ENCODE measurements around the gene KAT7.

KAT7 gene

DNA sequence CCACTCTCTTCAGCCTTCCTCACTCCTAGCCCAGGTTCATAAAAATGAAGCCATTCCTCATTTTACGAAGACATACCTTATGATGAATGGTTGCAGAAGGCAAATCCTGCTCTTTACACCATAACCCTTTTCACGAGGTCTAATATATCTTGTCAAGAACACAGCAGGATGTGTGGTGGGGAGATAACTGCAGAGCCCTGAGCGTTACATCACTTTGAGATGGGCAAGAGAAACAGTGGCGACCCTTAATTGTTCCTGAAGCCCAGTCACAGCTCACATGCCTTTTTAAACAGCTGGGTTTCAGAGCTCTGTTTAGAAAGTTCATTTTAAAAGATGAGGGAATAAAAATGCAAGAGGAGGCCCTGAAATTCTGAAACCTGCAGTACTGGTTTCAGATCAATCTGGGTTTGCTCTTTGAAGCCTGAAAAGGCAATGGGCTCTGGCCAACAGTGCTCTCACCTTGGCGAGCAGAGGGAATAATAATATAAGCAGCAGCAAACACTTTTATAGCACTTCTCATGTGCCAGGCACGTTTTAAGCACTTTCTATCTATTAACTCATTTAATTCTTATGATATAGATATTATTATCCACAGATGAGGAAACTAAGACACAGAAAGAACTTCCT lies 27.4 kb upstream of the KAT7 start:
- DNase-seq (ENCODE audit: low read depth), result no peak

DNA sequence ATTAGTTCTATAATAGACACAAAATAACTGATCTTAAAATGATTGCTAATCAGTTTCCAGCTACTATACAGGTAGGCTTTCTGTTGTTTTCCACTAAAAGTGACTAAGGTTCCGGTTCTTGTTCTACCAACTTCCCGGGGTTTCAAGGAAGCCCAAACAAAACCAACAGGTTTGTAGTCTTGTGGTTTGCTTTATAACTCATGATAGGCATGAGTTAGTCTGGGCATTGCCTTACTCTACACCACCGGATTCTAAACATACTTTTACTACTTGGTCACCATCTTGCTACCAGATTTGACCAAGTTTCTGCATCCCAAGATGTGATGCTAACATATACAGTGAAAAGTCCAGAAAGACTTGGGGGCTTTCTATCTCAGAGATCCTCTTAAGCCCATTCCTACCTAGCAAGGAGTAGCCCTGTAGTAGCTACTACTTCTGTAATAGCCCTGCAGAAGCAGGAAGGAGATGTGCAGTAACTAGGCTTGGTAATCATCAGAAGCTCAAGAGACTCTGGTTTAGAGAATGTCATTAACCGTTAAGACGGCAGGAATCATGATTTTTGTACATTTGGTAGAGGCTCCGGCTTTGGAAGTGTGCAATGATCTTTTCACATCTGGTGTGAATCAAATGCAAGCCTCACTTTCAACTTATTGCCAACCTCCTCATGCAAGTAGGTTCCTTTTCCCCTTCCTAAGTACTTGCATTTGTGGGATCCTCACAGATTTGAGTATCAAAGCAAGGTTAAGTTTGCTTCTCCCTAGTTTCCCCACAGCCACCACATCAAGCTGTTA lies 26.1 kb upstream of the KAT7 start:
- DNase-seq (ENCODE audit: low read depth), result no peak

DNA sequence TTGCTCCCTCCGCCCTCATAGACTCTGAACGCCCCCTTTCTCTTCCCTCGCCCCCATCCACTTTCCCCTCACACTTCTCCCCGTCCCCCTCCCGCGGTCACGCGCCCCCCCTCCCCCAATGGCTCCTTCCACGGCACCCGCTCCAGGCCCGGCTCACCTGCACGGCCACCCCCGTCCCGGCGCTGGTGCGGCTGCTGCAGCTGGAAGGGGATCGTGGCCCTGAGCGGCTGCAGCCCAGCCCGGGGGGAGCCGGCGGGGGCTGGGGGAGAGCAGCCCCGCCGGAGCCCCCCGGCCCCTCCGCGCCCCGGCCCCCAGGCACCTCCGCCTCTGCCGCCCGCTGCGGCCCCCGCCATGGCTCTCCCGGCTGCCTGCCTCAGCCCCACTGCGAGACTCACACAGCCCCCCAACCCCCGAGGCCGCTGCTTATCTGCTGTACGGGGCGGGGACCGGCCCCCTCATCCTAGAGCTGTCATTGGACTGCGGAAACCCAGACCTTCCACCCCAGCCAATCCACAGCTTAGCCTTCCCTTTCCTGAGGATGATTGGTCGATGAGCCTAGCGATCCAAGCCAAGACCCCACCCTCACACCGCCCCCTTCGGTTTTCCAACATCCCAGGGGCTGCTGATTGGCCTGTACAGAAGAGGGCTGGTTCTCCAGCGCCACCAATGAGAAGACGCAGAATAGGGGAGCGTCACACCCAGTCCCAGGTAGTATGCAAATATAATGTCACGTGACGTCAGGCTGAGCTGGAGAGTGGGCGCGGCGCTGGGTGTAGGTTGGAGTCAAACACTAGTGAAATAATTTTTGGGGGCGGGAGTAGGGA lies 24.5 kb upstream of the KAT7 start, which contains the start of gene FAM117A:
Gene FAM117A, minus strand, starts transcription at position 397 of the 824 bp plus-strand sequence. Its CDS starts 44 bp downstream, at position 353.
- DNase-seq (ENCODE audit: low read depth), result peak; percentile 95

DNA sequence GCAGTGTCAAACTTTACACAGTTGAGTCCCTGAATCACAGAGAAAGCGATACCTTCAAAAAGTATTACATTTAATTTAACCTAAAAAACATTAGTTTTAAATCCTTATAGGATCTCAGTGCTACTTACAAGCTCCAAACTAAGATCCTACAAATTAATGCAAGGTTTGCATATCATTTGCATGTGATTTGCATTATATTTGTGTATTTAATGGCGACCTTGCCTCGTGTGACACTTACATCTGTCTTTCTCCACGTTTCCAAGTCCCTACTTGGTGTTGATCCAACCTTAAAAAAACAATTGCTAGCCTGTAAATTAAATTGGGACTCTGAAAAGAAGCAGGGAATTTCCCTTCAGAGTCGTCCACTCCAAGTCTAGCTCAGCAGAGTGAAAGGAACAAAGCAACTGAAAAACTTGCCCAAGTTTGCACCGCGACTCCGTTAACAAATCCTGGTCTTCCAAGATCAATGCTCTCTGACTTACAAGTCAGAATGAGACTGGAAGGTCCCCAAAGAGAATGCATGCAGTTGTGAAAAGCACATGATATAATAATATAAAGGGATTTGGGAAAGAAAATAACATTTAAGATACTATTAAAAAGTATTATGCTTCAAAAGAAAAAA lies 23.8 kb upstream of the KAT7 start:
- no peak for DNase-seq (ENCODE audit: low read depth)

DNA sequence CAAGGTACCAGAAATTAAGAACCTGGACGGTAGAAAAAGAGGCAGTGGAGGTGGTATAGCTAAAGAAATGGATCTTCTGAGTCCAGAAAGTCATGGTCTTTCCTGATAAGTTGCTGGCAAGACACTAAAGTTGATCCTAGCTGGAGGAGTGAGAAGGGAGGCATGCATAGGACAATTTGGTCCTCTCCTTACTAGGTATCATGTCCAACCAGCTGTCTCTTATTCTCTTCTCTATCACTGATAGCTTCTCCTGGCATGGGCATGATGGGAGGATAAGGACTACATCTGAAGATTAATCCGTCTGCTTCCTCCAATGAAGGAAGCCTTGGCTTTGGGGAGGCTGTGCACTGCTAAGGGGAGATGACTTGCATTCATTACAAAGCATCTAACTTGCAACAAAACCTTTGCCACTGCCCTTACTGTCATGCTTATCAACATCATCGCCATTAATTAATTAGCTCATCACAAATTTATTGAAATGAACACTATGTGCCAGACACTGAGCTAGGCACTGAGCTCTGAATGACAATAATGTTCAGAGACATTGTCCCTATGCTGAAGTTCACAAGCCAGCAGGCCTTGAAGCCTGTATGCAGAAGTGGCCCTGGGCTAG lies 21.5 kb upstream of the KAT7 start:
- no peak for DNase-seq (ENCODE audit: low read depth)

DNA sequence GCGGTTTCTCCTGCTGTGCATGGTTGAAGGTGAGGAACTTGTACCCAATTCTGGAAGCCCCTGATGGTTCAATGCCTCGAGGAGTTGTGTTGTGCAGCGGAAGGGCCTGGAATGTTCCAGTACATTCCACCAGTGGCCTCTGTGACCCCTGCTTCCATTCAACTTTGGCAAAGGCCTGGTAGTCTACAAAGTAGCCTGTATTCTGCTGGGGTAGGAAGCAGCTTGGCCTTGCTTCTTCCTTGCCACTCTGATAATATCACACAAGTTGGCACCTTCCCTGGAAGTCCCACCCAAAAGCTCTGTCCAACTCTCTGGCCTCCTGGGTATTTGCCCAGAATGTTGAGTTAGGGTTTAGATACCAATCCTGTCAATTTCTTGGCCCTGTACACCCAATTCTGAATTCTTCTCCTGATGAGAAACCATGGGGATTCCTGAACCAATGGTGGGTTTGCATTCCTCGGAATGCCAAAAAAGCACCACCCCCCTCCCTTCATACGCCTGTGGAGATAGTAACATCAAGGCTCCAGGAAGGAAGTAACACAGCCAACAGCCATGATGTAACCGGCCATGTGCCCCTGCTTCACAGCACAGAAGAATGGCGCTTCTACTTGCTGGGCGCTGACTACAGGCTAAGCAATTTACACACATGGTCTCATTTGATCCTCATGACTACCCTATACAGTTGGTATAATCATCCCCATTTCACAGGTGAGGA lies 12.8 kb upstream of the KAT7 start:
- no peak for DNase-seq (ENCODE audit: low read depth)

DNA sequence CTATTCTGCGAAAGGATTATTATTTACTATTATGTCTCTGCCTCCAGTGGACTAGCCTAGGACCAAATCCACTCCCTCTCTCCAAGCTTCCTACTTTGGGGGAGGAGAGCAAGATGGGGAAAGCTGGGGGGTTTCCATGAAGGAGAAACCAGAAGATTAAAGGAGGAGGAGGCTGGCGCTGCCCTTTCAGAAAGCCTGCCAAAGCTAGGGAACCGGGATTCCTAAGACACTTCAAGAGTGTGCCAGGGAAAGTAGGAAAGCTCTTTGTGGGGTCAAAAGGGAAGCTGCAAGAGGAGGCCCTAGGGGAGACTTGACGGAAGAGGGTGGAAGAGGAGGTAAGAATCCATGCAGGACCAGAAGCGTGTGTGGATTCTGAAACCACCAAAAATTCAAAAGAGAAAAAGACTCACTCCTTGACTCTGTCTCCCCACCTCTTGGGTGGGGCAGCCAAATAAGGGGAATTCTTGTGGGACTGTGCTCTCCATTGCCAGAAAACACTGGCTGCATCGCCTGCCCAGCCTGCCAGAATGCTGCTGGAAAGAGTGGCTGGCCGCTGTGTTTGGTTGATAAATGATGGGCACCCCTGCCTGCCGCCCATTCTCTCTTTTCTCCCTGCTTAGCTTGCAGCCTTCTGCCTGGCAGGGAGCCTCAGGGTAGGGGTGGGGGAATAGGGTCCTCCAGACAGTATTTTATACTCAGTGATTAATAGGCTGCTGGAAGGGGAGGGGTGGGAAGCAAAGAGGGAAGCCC lies 11.8 kb upstream of the KAT7 start:
- no peak for DNase-seq (ENCODE audit: low read depth)

DNA sequence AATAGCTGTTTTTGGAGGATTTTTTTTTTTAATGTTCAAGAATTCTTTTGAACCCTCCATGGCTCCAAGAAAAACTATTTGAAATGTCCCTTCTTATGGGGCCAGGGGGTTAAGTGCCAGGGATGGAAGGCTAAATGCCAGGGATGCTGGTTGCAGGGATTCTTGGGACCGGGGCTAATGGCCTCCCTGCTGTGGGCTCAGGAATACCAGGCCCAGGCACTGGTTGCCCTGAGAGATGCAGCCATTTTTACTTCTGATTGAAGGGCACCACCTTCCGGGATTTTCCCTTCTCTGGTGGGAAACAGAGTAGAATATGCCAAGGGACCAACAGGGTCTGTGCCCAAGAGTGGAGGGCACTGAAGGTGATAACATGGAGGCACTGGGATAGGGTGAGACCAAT lies 10.9 kb upstream of the KAT7 start:
- DNase-seq (ENCODE audit: low read depth), result no peak

DNA sequence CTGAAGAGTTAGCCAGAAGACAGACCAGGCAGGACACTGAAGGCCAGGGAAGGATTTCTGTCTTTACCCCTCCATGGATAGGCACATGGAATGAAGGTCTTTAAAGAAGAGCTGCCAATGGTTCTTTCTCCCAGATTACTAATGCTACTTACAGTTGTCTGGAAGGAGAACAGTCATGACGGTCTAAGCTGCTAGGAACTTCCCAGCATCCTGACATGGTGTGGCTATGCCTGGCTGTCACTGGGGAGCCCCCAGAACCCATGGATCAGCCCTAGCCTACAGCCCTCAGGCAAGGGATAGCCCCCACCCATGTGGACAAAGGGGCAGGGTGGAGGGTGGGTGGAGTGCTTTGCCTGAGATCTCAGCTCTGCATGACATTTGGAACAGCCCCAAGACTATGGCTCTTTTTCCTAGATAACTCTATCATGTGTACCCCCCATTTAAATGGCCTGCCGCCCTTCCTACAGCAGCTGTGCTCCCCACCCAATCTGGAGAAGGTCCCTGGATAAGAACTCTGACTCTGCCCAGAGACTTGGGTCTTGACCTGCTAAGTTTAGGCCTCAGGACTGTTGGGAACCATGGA lies 9.2 kb upstream of the KAT7 start:
- no peak for DNase-seq (ENCODE audit: low read depth)

DNA sequence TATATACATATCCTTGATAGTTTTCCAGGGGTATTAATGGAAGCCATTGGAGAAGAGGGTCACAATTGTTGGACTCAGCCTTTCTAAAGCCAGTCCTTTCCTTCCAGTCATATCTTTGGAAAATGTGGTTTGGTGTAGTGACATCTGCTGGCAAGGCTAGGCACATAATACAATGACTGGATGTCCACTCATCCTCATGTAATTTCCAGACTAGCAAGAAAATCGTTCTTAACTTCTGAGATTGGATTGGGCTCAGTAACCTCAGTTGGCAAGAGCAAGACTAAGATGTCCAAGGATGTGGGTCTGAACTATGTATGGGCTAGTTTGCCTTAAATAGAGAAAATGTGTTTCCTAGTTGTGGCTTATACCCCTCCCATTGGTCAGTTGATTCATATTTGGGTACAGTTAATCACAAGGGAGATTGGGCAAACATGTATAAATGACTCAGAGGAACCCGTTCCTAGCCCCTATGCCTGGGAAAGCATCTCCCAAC lies 8.7 kb upstream of the KAT7 start:
- no peak for DNase-seq (ENCODE audit: low read depth)

DNA sequence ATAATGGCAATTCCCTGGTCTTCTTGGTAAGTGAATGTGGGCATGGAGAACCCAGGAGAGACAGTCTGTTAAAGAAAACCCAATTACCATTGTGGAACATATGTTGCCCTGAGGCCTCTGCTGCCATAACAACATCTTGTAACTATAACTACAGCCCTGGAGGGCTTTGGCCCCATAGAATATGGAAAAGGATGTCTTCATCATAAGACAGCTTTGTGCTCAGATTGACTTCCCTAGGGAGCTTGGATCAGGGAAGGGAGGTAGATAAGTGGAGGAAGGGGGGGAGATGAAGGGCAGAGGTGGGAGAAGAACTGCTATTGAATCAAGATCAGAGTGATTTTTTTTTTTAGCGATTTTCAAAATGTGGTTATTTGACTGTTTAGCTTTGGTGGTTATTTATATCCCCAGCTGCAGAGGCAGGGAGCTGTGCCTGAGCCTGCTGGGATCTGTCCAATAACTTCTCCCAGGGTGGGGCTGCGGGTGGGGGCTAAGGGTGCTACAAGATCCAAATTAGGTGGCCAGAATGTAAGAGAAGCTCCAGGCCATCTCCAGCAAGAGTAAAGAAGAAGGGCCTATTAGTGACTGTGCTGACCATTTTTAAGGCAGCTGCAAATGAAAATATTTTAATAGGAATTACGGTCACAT lies 5.3 kb upstream of the KAT7 start:
- no peak for DNase-seq (ENCODE audit: low read depth)

DNA sequence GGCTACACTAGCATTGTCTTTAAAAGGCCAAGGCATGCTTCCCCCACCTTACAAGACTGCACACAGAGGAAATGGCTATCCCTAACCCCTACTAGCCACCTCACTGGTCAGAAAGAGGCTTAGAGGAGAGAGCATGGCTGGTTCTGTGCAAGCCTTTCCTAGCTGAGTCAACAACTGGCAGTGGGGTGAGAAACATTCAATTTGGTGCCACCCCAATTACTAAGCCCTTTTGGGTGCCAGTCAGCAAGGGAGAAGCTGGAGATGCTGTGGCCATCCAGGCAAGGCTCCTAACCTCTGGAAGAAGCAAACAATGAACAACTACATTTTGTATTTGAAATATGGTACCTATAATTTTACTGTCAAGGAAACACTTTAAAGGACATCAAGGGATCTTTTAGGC lies 4.7 kb upstream of the KAT7 start:
- no peak for DNase-seq (ENCODE audit: low read depth)

DNA sequence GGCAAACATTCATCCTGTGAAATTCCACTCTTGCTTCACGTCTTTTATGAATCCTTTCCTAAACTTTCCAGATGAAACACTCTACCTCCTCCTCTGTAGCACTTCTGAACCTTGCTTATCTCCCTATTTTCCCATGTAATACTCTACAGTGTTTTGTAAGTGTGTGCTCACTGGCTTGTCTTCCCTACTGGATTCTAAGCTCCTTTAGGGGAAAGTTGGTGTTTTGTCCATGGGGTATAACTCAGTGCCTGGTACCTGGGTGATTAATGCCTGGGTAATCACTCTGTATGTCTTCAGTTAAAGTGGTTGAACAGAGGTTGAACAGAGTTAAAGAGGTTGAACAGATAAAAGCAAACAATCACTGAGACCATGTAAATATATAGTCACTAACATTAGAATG lies 3.8 kb upstream of the KAT7 start:
- DNase-seq (ENCODE audit: low read depth), result no peak

DNA sequence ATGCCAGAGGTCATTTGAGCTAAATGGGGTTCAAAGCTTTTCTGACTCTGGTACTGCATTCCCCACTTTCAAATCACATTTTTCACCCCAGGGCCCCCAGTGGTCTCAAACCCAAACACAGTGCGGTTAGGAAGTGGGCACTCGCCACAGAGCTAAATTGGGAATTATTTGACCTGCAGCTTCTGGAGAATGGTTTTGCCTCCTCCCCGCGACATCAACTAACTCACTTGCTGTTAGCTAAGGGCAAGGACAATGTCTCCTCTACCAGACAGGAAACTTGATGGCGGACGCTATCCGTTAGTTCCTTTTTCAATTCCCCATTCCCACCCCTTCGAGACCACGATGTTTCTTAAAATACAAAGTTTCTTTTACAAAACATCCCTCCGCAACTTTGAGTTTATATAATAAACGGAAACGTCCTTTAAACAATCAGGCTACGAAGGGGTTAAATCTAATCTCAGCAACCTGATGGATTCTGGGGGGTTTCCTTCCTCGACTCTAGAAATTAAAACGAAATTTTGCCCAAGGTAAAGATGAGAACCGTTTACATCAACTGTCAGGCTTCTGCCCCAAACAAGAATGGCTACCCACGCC lies 500 bp upstream of the KAT7 start:
- no peak for DNase-seq (ENCODE audit: low read depth)

DNA sequence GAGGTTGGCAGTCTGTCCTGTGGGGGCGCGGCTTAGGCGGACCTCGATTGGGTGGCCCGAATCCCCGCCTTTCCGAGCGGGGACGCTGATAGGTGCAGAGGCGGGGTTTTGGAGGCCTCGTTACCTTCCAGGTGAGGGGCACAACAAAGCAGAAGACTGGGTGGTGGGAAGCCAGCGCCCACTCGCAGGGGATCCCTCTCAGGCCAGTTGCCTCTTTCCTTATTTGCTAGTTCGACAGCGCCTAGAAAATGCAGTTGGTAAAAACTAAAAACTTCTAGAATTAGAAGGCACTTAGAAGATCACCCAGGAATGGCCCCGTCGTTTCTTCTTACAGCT lies 730 bp downstream of the KAT7 start:
- DNase-seq (ENCODE audit: low read depth), result no peak

DNA sequence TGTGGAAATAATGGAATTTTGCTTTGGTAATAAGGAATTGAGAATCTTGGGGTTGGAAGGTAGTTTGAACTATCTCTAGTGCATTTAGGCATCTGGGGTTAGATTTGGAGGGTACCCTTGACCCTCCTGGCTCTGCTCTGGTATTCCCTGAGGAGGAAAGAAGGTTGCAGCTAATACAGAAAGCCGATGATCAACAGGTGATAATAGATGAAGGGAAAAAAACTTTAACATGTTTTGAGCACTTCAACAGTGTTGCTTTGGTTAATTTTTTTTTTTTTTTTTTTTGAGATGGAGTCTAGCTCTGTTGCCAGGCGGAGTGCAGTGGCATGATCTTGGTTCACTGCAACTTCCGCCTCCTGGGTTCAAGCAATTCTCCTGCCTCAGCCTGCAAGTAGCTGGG lies 4.8 kb downstream of the KAT7 start:
- DNase-seq (ENCODE audit: low read depth), result no peak

DNA sequence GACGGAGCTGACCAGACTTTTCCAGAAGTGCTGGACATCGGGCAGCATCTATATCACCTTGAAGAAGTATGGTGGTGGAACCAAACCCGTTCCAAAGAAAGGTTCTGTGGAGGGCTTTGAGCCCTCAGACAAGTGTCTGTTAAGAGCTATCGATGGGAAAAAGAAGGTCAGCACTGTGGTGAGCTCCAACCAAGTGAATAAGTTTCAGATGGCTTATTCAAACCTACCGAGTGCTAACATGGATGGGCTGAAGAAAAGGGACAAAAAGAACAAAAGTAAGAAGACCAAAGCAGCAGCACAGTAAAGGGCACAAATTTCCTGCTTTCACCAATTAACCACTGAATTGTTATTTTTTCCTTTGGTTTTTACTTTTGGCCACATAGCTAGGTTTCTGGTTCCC lies 6.9 kb downstream of the KAT7 start:
- DNase-seq (ENCODE audit: low read depth), result no peak

DNA sequence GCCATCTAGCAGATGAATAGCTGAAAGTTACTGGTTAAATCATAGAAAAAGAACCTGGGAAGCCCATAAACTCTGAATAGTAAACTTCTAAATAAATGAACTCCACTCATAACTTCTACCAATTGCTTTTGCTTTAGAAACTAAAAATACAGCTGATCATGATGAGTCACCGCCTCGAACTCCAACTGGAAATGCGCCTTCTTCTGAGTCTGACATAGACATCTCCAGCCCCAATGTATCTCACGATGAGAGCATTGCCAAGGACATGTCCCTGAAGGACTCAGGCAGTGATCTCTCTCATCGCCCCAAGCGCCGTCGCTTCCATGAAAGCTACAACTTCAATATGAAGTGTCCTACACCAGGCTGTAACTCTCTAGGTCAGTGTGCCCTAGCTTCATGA lies 9.7 kb downstream of the KAT7 start:
- DNase-seq (ENCODE audit: low read depth), result no peak

DNA sequence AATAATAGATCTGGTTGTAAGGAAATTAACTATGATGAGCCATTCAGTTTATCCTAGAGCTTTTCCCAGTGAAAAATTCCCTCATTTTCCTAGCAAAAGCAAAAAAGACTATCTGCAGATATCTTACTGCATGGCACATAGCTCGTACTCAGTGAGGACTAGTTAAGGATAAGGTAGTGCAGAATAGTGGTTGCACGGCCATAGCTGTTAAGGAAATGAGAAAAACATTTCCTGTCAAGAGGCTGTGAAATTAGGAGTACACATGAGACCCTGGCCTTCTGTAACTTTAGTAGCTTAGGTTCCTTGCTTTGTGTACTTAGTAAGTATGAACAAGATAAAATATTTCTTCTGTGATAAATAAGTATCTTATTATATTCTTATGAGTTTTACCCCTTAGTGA lies 10.3 kb downstream of the KAT7 start:
- no peak for DNase-seq (ENCODE audit: low read depth)
